AG10803 (cell line): ENCODE results near the gene GAGE13.
"Not testable (repeated sequence)": the region's sequence is repeated elsewhere in the genome, so short reads cannot be mapped to it uniquely, and the experiment has no call there.

Experiments used
- DNase-seq: peaks from one replicate; pipeline ENCODE4 v3.0.0; 2010; ENCODE audit warnings: low read depth
- H3K4me3 ChIP-seq: 2 replicates; pipeline ENCODE4 v1.5.1; 2011; ENCODE audit warnings: mild to moderate bottlenecking, low read length, control low read depth
- TF ChIP-seq, protein P1 (sequence below): conservative IDR thresholded peaks from 2 replicates; pipeline ENCODE4 v1.5.1; 2011; ENCODE audit warnings: mild to moderate bottlenecking, low read length, control low read depth, inconsistent platforms

The GAGE13 gene

GRCh38 chrX:49331282-49331681, at the start of gene GAGE13:
GAGE13 (plus strand) TSS chrX:49331582; CDS start chrX:49332738, 1,156 bp downstream.
- not testable (repeated sequence) for DNase-seq

GRCh38 chrX:49282647-49283011, 48.8 kb upstream of the GAGE13 start:
- peak; percentile 22 for DNase-seq
- TF ChIP-seq, protein P1, sequence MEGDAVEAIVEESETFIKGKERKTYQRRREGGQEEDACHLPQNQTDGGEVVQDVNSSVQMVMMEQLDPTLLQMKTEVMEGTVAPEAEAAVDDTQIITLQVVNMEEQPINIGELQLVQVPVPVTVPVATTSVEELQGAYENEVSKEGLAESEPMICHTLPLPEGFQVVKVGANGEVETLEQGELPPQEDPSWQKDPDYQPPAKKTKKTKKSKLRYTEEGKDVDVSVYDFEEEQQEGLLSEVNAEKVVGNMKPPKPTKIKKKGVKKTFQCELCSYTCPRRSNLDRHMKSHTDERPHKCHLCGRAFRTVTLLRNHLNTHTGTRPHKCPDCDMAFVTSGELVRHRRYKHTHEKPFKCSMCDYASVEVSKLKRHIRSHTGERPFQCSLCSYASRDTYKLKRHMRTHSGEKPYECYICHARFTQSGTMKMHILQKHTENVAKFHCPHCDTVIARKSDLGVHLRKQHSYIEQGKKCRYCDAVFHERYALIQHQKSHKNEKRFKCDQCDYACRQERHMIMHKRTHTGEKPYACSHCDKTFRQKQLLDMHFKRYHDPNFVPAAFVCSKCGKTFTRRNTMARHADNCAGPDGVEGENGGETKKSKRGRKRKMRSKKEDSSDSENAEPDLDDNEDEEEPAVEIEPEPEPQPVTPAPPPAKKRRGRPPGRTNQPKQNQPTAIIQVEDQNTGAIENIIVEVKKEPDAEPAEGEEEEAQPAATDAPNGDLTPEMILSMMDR, result peak; percentile 33

More at GRCh38 chrX:49331282-49331681, at the start of gene GAGE13:
- H3K4me3 ChIP-seq, result not testable (repeated sequence)

DNA sequence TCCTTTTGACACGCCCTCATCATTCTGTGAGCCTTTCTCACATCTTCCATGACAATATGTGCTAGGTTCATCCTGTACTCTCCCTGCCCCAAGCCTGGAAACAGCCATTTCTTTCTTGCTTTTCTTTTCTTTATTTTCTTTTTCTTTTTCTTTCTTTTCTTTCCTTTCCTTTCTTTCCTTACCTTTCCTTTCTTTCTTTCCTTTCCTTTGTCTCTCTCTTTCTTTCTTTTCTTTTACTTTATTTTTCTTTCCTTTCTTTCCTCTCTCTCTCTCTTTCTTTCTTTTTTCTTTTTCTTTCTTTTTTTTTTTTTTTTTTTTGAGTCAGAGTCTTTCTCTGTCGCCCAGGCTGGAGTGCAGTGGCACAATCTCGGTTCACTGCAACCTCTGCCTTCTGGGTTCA, 47.2 kb upstream of the GAGE13 start:
- TF ChIP-seq, protein P1, result no peak
- no peak overlapping the region for H3K4me3 ChIP-seq
- DNase-seq, result no peak

More at GRCh38 chrX:49282647-49283011, 48.8 kb upstream of the GAGE13 start:
- H3K4me3 ChIP-seq, result no peak overlapping the region

- DNase-seq, result no peak
- H3K4me3 ChIP-seq, result no peak overlapping the region
- TF ChIP-seq, protein P1, result no peak
Measured at GRCh38 chrX:49286136-49286535, 45.2 kb upstream of the GAGE13 start.

DNA sequence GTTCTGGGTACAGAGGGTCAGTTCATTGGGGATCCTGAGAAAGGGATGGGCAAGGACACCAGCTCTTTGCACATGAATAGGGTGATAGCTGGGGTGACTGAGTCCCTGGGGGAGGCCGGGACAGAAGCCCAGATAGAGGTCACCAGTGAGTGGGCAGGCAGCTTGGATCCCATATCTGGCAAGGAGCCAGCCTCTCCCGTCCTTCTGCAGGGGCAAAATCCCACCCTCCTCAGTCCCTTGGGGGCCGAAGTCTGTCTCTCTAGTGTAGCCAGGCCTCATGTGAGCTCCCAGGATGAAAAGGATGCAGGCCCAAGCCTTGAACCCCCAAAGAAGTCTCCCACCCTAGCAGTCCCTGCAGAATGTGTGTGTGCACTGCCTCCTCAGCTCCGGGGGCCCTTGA, 44.8 kb upstream of the GAGE13 start:
- DNase-seq, result no peak
- TF ChIP-seq, protein P1, result no peak
- H3K4me3 ChIP-seq, result no peak overlapping the region

DNA sequence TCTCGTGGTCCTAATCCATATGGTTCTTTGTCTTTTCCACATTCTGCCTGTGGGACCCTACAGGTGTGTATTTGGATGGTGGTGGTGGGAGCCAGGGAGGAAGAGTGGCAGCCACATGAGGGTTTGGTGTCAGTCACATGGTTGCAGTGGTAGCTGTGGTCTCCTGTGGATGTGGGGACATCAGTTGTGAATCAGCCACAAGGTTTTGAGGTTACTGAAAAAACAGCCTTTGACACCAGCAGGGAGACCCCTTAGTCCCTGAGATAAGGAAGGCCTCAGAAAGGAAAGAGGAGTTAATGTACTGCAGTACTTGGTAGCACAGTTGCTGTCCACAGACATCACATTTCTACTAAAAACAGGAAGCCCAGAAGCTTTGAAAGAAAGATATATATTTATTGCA, 43.7 kb upstream of the GAGE13 start:
- DNase-seq, result no peak
- no peak overlapping the region for H3K4me3 ChIP-seq
- TF ChIP-seq, protein P1, result no peak

GRCh38 chrX:49290215-49290614, 41.2 kb upstream of the GAGE13 start:
- no peak for DNase-seq
- TF ChIP-seq, protein P1, result no peak
- H3K4me3 ChIP-seq, result no peak overlapping the region
